Prostate gland (tissue), 2 donors: Measurements from ENCODE around the gene ASIP.

Experiments
- POLR2A ChIP-seq: fragments of 450-650 bp; IDR thresholded peaks from one replicate; pipeline ENCODE4 v1.6.1; 2016; ENCODE audit warnings: antibody characterized with exemption, mild to moderate bottlenecking
- POLR2AphosphoS5 ChIP-seq: sonication (generic); formaldehyde crosslinking; IDR thresholded peaks from one replicate; pipeline ENCODE4 v1.6.1; 2017; ENCODE audit warnings: antibody characterized with exemption
- TF ChIP-seq, protein P1 (sequence below), 4 experiments: fragments of 200-600 bp in 2 of 4; fragments of 450-650 bp in 2 of 4; sonication (generic) in 2 of 4; IDR thresholded peaks; 1 replicate in 3 of 4; 2 replicates in 1 of 4; pipeline ENCODE4 v1.5.1; 2016 to 2019; ENCODE audit warnings: antibody characterized with exemption in 4 of 4, mild to moderate bottlenecking in 2 of 4, moderate library complexity in 2 of 4

DNA sequence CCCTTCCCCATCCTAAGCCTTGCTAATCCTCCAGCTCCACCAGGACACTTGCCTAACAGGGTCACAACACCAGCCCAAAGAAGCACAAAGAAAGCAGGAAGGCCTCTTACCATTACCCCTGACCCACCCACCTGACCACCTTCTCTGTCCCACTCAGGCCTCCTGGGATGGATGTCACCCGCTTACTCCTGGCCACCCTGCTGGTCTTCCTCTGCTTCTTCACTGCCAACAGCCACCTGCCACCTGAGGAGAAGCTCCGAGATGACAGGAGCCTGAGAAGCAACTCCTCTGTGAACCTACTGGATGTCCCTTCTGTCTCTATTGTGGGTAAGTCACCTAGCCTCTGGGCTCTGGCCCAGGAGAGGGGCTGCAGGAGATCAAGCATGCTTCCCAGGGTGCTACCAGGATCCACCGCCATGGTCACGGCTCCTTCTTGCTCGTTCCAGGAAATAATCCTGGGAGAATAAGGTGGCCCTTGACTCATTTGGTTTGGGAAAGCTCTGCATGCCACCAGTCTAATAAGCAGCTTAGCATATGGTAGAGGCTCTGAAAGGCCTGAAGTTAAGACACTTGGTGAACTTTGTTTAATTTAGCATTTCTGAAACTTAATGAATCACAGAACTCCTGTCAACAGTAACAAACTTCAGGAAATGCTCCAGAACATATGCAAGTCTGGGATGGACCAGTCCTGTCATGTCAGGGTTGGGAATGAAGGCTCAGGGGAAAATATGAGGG lies 19.2 kb downstream of the ASIP start:
- TF ChIP-seq, protein P1, sequence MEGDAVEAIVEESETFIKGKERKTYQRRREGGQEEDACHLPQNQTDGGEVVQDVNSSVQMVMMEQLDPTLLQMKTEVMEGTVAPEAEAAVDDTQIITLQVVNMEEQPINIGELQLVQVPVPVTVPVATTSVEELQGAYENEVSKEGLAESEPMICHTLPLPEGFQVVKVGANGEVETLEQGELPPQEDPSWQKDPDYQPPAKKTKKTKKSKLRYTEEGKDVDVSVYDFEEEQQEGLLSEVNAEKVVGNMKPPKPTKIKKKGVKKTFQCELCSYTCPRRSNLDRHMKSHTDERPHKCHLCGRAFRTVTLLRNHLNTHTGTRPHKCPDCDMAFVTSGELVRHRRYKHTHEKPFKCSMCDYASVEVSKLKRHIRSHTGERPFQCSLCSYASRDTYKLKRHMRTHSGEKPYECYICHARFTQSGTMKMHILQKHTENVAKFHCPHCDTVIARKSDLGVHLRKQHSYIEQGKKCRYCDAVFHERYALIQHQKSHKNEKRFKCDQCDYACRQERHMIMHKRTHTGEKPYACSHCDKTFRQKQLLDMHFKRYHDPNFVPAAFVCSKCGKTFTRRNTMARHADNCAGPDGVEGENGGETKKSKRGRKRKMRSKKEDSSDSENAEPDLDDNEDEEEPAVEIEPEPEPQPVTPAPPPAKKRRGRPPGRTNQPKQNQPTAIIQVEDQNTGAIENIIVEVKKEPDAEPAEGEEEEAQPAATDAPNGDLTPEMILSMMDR (IDR thresholded peaks at IDR 0.05) = no peak
- no peak for TF ChIP-seq POLR2AphosphoS5
- no peak for TF ChIP-seq POLR2A
